NCI-H1105 (cell line): Measurements from ENCODE around the gene ADCK2.
"Not testable (repeated sequence)": the region's sequence is repeated elsewhere in the genome, so short reads cannot be mapped to it uniquely, and the experiment has no call there.

Experiments used
- DNase-seq: peaks from one replicate; lab custom pipeline; 2025; lab: John Stamatoyannopoulos, UW

Gene ADCK2

DNA sequence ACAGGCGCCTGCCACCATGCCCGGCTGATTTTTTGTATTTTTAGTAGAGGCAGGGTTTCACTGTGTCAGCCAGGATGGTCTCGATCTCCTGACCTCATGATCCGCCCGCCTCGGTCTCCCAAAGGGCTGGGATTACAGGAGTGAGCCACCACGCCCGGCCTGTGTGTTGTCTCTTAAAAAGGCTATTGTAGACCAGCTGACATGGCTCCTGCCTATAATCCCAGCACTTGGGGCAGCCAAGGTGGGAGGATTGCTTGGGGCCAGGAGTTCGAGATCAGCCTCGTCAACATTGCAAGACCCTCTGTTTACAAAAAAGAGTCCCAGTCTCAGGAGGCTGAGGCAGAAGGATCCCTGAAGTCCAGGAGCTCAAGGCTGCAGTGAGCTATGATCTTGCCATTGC is 21.1 kb downstream of the ADCK2 start:
- DNase-seq: not testable (repeated sequence)

DNA sequence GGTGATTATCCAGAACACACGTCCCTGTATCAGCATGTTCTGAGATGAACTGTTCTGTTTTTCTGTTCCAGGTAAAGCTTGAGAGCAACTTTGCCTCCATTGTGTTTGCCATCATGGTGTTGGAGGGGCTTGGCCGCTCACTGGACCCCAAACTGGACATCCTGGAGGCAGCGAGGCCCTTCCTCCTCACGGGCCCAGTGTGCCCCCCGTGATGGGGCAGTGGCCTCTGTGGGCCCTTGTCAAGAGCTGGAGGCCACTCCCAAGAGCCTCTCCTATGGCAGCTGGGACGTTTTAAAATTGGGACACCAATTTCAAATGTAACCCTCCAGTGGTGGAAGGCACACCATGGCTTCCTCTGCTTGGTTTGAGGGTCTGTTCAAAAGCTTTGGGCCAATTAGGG is 21.8 kb downstream of the ADCK2 start:
- no peak for DNase-seq

DNA sequence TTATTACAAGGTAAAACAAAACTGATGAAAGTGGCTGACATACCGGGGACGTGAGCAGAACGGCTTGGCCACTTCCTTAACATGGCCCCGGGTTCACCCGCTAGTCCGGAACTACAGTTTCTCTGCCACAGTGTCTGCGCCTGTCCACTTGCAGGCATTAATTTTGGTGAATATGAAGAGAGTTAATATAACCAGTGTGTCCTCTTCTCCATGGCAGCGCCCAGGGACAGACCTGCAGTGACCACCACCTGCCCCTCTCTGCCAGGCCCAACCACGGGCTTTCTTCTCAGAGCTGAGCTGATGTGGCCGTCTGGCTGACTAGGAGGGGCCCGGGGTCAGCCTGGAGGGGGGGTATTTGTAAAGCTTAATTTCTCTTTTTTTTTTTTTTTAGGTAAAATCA is 22.6 kb downstream of the ADCK2 start:
- no peak for DNase-seq

DNA sequence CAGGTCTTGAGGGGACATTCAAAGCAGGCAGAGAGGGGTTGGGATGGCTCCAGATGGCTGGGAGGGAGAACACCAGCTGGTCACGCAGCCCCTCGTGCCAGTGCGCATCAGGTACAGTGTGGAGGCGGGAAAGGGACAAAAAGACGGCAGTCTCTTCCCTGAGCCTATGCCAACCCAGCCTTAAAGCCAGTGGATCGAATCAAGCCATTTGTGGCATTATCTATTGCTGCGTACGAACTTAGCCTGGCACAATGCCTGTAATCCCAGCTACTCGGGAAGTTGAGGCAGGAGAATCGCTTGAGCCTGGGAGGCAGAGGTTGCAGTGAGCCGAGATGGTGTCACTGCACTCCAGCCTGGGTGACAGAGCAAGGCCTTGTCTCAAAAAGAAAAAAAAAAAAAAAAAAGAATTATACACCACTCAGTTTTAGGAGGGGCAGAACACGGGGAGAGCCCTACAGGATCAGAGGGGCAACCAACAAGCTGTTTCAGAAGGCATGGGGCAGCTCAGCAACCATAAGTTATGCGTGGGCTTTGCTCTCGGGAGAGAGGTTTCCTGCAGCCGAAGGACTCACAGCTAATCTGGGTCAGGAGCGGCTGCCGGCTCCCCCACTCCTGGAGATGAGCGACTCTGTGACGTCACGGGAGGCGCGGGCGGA is 23.4 kb downstream of the ADCK2 start:
- DNase-seq: peak; percentile 91

DNA sequence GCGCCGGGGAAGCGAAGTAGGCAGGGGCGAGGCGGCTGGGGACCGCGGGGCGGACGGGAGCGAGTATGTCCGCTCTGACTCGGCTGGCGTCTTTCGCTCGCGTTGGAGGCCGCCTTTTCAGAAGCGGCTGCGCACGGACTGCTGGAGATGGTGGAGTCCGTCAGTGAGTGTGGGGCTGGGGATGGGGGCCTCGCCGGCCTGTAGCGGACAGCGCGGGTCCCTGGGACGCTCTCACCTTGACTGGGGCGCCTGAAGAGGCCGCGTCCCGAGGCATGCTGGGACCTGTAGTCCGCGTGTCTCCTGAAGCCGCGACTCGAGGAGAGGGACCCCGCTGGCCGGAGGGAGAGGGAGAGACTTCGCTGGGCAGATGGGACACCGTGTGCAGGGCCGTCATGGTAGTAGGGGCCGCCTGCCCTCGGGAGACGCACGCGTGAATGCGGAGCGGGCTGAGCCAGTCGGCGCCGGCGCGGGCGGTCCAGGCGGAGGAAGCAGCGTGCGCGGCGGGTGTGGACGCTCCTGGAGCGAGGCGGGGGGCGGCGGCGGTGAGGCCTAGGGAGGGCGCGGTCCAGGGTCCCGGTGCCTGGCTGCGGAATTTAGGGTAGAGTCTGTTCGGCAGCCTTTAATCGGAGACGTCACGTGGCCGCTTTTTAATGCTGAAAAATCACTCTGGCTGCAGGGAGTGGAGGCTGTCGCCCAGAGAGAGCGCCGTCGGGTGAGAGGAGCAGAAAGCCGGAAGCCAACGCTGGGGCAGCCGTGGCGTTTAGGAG is 24.1 kb downstream of the ADCK2 start, which contains the start of gene NDUFB2:
Gene NDUFB2 (plus strand): TSS at position 29 of the 767 bp plus-strand sequence. CDS start 37 bp downstream, at position 66.
- peak; percentile 84 for DNase-seq

DNA sequence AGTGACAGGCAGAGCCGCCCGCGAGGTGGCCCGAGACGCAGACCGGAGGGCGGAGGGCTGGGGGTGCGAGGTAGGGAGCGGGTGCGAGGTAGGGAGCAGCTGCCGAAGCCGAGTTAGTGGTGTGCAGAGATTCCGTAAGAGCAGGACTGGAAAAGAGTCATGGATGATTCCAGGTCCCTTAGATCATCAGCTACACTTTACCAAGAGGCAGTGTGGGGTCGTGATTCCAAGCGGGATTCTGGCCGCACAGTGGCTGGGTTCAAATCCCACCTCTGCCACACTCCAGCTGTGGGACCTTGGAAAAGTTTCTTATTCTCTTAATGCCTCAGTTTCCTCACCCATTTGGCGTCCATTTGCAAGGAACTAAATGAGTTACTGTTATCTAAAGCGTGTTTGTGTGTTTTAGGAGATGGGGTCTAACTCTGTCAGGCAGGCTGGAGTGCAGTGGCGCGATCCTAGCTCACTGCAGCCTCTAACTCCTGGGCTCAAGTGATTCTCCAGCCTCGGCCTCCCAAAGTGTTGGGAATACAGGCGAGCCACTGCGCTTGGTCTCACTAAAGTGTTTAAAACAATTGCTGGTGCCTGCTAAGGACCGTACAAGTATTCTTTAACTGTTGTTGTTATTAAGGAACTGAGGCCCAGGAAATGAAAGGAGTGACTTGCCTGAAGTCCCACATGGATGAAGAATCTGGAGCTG is 24.9 kb downstream of the ADCK2 start:
- DNase-seq: no peak

DNA sequence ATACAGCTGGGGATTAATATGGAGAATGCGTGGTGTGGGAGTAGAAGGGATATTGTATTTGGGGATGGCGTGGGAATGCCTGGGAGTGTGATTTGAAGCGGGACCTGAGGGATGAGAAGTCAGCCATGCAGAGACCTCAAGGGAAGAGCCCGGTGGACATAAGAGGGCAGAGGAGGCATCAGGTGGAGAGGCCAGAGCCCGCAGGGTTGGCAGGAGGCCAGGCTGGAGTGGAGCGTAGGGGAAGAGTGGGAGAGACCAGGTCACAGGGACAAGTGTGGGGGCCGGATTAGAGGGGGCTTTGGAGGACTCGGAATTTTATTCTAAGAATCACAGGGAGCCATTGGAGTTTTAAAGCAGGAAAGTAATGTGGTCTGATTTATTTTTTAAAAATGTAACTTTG is 25.7 kb downstream of the ADCK2 start:
- DNase-seq: no peak

DNA sequence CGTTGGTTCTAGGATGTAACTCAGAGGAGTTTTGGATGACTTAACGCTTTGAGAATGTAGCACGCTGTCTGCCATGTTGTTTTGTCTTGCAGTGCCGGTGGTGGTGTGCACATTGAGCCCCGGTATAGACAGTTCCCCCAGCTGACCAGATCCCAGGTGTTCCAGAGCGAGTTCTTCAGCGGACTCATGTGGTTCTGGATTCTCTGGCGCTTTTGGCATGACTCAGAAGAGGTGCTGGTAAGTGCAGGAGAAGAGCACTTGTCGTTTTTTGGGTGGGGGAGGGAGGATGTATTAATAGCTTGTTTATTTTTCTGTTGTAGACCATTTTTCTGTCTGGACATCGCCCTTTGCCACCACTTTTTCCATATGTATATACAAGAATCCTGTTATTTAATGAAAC is 30.0 kb downstream of the ADCK2 start:
- DNase-seq: no peak

DNA sequence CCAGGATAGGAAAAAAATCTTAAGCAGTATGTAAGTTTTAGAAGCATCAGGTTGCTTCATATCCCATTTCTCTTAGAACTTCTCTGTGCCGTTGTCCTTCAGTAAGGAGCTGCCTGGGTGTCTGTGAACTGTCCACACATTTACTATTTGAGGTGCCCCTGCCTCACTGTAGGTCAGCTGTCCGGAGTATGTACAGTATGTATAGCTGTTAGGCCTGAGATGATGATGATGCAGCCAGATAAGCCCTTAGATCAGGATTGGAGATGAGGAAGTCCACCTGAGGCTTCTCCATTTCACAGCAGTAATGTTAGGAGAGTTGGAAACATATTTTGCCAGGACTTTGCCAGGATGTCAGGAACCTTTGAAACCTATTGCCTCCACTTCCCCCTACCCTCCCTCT is 31.5 kb downstream of the ADCK2 start:
- no peak for DNase-seq

DNA sequence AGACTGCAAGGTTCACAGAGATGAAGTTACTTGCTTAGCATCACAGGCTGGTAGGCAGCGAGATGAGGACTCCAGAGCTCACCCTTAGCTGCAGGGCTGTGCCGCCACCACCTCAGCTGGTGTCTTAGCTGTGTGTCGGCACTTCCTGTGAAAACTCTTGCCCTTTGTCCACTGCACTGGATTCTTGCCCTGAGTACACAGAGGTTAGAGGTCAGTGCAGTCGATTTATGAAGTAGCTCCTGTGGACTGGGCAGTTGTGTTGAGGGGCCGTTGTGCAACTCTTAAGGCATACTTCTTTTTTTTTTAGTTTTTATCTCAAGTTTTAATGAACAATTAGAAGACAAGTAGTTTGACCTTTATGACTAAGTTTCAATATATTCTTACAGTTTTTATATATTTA is 34.4 kb downstream of the ADCK2 start:
- DNase-seq: no peak

DNA sequence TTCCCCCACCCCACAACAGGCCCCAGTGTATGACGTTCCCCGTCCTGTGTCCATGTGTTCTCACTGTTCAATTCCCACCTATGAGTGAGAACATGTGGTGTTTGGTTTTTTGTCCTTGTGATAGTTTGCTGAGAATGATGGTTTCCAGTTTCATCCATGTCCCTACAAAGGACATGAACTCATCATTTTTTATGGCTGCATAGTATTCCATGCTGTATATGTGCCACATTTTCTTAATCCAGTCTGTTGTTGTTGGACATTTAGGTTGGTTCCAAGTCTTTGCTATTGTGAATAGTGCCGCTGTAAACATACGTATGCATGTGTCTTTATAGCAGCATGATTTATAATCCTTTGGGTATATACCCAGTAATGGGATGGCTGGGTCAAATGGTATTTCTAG is 36.0 kb downstream of the ADCK2 start:
- not testable (repeated sequence) for DNase-seq

DNA sequence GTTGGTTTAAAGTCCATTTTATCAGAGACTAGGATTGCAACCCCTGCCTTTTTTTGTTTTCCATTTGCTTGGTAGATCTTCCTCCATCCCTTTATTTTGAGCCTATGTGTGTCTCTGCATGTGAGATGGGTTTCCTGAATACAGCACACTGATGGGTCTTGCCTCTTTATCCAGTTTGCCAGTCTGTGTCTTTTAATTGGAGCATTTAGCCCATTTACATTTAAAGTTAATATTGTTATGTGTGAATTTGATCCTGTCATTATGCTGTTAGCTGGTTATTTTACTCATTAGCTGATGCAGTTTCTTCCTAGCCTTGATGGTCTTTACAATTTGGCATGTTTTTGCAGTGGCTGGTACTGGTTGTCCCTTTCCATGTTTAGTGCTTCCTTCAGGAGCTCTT is 39.6 kb downstream of the ADCK2 start:
- DNase-seq: not testable (repeated sequence)

DNA sequence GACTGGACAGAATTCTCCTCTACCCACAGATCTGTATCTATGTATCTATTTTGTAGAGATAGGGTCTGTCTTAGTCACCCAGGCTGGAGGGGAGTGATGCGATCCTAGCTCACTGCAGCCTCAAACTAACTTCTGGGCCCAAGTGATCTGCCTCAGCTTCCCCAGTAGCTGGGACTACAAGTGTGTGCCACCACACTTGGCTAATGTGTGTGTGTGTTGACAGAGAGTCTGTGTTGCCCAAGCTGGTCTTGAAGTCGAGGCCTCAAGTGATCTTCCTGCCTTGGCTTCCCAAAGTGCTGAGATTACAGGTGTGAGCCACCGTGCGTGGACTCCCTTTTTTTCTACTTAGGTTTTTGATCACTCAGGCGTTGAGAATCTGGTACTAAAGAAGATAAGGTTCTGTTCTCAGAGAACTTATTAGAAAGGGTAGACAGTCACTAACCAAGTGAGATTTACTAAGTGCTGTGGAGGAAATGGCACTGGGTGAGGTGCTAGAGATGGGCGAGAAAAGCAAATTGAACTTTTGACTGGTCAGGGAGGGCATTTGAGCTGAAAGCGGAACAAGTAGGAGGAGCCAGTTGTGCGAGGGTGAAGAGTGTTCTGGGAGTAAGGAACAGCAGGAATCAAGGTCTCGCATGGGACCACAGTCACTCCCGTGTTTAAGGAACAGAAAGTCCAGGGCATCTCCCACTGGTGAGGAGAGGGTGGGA is 41.7 kb downstream of the ADCK2 start:
- DNase-seq: no peak

DNA sequence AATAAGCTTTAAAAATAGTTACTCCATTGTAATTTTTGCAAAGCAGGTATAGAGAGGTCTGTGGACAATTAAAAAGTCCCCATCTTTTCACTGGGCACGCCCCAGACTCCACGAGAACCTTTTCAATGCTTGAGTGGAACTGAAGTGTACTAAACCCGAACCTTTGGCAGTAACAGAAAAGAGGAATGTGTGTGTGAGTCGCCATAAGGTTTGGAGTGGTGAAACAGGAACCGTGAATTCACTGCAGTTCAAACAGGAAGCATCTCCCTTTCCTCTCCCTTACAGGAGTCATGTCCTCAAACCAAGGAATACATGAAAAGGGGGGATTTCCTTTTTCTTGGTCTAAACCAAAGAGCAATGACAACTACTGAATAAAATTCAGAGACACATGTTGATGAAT is 47.0 kb downstream of the ADCK2 start:
- no peak for DNase-seq

DNA sequence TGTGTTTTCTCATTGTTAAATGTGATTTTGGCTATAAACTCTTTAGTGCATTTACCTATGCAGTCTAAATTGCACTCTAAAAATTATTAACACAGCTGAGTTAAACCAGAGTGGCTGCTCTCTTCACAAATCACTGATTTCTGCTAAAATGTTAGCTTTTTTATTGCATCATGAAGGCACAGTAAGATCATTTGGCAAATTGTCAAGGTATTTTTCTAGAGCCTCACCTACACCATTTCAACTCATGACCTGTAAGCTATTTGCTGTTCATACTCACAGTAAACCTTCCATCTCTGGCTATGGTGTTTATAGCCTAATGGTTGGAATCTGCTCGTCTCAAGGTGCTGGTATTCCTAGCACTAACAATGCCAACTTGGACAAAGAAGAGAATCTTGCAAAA is 49.5 kb downstream of the ADCK2 start:
- DNase-seq: no peak

DNA sequence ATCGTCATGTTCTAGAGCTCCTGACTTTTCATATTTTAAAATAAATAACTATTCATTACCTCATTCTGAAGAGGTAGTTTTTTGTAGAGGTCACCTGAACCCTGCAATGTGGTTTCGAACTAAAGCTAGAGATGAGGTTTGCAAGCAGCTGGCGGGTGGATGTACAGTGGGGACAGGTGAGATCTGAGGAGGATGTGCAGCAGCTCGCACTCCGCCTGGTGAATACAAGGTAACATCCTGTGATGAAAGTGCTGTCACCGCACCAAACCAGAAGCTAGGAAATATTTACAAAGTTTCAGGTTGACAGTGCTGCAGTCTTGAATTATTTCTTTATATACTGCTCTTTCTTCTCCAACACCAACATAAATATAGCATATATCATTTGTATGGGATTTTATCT is 50.3 kb downstream of the ADCK2 start:
- no peak for DNase-seq

DNA sequence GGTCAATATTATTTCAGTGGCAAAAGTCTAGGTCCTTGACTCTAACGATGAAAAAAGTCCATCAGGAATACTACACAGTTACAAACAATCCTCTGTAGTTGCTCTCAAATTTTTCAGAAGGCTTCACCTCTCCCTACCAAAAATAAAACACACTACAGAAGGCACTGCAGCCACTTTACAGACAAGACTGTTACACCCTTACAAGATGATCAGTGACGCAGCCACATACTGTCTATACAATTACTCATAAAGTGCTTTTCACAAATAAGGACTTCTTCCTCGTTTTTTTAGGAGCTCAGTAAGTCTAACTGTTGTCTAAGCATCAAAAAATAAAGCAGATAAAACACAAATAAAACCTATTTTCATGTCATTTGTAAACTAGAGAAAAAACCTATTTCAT is 50.8 kb downstream of the ADCK2 start:
- DNase-seq: no peak

DNA sequence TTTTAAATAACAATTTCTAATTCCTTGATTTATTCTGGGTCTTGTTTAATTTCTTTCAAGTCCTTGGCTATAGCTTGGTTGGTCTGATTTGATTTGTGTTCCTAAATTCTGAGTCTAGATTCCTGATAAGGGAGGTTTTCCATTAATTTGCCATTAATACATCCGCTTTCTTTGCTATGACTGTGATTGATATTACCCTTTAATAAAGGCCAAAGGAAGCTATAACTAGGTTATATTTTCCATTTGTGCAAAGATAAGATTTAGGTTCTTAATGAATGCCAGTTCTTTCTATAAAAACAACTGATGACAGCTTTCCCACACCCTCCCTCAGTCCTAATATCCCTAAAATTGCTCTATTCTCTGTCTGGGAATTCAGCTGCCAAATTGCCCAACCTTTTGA is 52.0 kb downstream of the ADCK2 start:
- DNase-seq: no peak

DNA sequence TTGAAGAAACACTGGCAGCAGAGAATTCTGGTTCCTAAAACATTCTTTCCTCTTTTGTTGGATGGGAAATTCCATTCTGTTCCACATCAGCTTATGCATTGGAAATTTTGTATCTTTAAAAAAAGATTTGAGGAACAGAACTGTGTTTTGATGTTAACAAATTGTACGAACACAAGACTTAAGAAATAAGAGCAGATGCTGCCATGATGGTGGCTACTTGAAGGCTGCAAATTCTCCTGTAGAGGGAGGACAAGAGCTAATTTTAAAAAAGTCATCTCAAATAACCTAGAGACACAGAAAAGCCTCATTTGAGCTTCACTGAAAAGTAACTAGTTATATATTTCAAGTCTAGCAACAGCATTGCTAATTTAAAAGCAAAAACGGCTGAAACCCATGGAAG is 53.5 kb downstream of the ADCK2 start:
- DNase-seq: no peak

DNA sequence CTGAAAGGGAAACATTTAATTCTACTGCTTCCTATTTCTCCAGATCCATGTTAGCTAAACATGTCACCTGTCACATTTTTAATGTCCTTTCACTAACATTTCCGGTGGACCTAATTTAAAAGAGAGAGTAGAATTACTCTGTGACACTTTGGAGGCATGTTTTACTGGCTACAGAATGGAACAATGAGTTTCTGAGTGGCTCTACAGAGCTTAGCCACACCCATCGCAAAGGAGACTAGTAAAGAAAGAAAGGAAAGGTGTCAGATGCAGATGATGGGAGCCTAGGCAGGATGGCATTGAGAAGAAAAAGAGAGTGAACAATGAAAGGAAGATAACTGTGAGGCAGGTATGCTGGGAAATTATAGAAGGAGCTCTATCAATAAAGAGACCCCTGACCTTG is 59.7 kb downstream of the ADCK2 start:
- no peak for DNase-seq

DNA sequence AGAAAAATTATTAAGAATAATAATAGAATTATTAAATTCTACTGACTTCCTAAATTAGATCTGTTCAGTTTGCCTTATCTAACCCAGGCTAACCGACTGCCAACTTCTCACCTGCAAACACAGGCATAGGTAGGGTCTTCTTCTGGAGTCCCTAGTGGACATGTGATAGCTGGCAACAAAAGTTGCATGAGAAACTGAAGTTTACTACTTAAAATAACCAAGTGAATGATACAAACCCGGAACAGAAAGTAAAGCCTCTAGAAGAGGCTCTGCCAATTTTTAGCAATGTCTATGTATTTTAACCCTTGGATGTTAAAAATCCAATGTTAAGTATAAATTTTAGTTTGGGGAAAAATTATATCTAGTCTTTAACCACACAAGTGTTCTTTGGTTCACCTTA is 61.4 kb downstream of the ADCK2 start:
- DNase-seq: no peak

DNA sequence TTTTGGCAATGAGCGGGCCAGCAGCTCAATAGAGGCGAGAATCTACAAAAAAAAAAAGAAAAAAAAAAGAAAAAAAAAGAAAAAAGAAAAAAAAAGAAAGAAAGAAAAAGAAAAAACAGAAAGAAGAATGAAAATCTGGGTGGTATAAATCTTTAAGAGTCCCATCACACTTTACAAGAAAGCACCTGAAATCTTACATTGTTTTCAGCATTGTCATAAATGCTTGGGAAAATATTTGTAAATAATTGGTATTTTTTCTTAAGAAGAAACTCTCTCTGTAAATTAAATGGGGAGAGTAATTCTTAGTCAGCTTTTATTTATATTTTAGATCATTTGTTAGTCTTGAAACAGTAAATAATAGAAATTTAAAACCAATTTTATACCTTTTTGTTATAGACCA is 62.0 kb downstream of the ADCK2 start:
- DNase-seq: no peak

DNA sequence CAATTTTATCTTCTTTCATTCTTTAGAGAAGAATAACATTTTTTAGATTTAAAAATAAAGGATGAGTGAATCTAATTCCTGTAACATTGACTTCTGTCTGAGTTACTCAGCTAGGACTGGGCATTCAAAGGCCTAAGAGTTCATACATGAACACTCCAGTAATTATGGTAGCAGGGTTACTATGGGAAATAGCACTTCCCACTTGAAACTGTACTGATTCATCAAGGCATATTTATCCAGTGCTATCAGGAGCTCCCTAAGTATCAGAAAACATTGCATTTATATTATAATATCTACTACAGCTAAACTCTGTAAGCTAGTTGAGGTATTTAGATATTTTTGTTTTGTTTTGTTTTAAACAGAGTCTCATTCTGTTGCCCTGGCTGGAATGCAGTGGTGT is 65.5 kb downstream of the ADCK2 start:
- no peak for DNase-seq
